ENCODE results near the gene TEX2. TPM values are rescaled to one million over a fixed set of nuclear protein-coding genes. Genes with fewer than 3 reads are reported as not detected.

Gene TEX2
- total and polyA plus RNA-seq, 2 of the 13 experiments (the other 11 are each of a cell fraction or from before 2014, with no cell fraction given) = 21.4 to 37.7 TPM

DNA sequence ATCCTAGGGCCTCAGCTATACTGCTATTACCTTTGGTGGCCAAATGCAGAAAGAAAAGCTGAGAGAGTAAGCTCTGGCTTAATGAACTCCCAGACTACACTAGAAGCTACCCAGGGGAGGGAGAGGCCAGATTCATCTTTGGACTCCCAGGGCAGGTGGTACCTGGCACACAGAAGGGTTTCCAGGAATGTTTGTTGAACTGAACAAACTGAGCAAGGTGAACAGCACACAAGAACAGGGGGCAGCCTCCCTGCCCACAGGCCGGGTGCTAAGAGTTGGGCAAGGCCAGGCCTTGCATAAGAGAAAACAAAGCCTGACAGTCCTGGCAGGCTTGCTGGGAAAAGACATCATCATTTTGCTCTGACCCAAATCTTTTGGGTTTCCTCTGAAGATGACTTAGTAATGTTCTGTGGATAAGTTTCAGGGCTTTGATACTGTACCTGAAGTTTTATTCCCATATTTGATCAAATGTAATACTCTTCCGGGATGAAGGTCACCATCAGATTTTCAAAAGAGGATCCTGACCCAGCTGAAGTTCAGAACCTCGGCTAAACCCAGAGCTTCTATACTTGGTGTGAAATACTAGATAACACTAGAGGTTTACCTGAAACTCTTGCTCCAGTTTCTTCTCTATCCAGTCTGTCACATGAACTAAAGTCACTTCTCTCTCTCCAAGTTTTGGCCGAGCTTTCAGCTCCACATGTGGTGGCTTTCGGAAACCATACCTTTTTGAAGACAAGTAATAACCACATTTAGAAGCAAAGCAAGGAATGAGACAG lies 112.6 kb downstream of the TEX2 start (continued):
- peak; percentile 91 for TF ChIP-seq ZNF619 (CRISPR knock-in tag; IDR thresholded peaks at IDR 0.05)
- peak; percentile 86; the same call in 1 of the 2 replicates for TF ChIP-seq ZZZ3 (CRISPR knock-in tag; IDR thresholded peaks at IDR 0.05; ENCODE audit: borderline replicate concordance)
- TF ChIP-seq DPF2 (CRISPR knock-in tag; IDR thresholded peaks at IDR 0.05; ENCODE audit: borderline replicate concordance, low read depth) = peak; percentile 100
- TF ChIP-seq, protein P1, sequence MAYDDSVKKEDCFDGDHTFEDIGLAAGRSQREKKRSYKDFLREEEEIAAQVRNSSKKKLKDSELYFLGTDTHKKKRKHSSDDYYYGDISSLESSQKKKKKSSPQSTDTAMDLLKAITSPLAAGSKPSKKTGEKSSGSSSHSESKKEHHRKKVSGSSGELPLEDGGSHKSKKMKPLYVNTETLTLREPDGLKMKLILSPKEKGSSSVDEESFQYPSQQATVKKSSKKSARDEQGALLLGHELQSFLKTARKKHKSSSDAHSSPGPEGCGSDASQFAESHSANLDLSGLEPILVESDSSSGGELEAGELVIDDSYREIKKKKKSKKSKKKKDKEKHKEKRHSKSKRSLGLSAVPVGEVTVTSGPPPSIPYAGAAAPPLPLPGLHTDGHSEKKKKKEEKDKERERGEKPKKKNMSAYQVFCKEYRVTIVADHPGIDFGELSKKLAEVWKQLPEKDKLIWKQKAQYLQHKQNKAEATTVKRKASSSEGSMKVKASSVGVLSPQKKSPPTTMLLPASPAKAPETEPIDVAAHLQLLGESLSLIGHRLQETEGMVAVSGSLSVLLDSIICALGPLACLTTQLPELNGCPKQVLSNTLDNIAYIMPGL (CRISPR knock-in tag; IDR thresholded peaks at IDR 0.05; ENCODE audit: borderline replicate concordance in 1 of 2, low read depth in 1 of 2) = peak; percentile 75 to 81
- TF ChIP-seq, protein P2, sequence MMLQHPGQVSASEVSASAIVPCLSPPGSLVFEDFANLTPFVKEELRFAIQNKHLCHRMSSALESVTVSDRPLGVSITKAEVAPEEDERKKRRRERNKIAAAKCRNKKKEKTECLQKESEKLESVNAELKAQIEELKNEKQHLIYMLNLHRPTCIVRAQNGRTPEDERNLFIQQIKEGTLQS (CRISPR knock-in tag; IDR thresholded peaks at IDR 0.05) = peak; percentile 79
- TF ChIP-seq, protein P3, sequence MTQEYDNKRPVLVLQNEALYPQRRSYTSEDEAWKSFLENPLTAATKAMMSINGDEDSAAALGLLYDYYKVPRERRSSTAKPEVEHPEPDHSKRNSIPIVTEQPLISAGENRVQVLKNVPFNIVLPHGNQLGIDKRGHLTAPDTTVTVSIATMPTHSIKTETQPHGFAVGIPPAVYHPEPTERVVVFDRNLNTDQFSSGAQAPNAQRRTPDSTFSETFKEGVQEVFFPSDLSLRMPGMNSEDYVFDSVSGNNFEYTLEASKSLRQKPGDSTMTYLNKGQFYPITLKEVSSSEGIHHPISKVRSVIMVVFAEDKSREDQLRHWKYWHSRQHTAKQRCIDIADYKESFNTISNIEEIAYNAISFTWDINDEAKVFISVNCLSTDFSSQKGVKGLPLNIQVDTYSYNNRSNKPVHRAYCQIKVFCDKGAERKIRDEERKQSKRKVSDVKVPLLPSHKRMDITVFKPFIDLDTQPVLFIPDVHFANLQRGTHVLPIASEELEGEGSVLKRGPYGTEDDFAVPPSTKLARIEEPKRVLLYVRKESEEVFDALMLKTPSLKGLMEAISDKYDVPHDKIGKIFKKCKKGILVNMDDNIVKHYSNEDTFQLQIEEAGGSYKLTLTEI (CRISPR knock-in tag; conservative IDR thresholded peaks at IDR 0.05) = no peak
- TF ChIP-seq MAFK (conservative IDR thresholded peaks at IDR 0.05 in 1 of 2, IDR thresholded peaks at IDR 0.05 in 1 of 2; ENCODE audit: low read length in 2 of 2) = no peak
- TF ChIP-seq ZNF605 (CRISPR knock-in tag; IDR thresholded peaks at IDR 0.05) = peak; percentile 92
- TF ChIP-seq, protein P4, sequence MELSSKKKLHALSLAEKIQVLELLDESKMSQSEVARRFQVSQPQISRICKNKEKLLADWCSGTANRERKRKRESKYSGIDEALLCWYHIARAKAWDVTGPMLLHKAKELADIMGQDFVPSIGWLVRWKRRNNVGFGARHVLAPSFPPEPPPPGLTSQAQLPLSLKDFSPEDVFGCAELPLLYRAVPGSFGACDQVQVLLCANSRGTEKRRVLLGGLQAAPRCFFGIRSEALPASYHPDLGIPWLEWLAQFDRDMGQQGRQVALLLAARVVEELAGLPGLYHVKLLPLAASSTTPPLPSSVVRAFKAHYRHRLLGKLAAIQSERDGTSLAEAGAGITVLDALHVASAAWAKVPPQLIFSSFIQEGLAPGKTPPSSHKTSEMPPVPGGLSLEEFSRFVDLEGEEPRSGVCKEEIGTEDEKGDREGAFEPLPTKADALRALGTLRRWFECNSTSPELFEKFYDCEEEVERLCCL (CRISPR knock-in tag; IDR thresholded peaks at IDR 0.05; ENCODE audit: borderline replicate concordance) = no peak
- TF ChIP-seq KAT7 (CRISPR knock-in tag; IDR thresholded peaks at IDR 0.05; ENCODE audit: borderline replicate concordance) = peak; percentile 72
- peak; percentile 33; the same call in 1 of the 2 replicates for TF ChIP-seq ZNF547 (CRISPR knock-in tag; IDR thresholded peaks at IDR 0.05)
- TF ChIP-seq CBFB (CRISPR knock-in tag; IDR thresholded peaks at IDR 0.05) = peak; percentile 90
- TF ChIP-seq POLR2AphosphoS2 (IDR thresholded peaks at IDR 0.05; ENCODE audit: low read depth, low read length) = no peak
- no peak for TF ChIP-seq FOXM1 (CRISPR knock-in tag; IDR thresholded peaks at IDR 0.05)
- TF ChIP-seq YEATS2 (CRISPR knock-in tag; IDR thresholded peaks at IDR 0.05; ENCODE audit: borderline replicate concordance) = peak; percentile 94
- TF ChIP-seq KDM5A (IDR thresholded peaks at IDR 0.05; ENCODE audit: borderline replicate concordance, low read length) = no peak; the same call in 1 of the 2 replicates
- peak; percentile 36; the same call in 1 of the 2 replicates for TF ChIP-seq MTF1 (CRISPR knock-in tag; IDR thresholded peaks at IDR 0.05)
- peak; percentile 90 for TF ChIP-seq AKAP8 (CRISPR knock-in tag; IDR thresholded peaks at IDR 0.05)
- TF ChIP-seq, protein P5, sequence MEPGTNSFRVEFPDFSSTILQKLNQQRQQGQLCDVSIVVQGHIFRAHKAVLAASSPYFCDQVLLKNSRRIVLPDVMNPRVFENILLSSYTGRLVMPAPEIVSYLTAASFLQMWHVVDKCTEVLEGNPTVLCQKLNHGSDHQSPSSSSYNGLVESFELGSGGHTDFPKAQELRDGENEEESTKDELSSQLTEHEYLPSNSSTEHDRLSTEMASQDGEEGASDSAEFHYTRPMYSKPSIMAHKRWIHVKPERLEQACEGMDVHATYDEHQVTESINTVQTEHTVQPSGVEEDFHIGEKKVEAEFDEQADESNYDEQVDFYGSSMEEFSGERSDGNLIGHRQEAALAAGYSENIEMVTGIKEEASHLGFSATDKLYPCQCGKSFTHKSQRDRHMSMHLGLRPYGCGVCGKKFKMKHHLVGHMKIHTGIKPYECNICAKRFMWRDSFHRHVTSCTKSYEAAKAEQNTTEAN (CRISPR knock-in tag; conservative IDR thresholded peaks at IDR 0.05) = peak; percentile 96
- TF ChIP-seq RFXAP (CRISPR knock-in tag; IDR thresholded peaks at IDR 0.05; ENCODE audit: borderline replicate concordance) = peak; percentile 96
- peak; percentile 51; the same call in 1 of the 2 replicates for TF ChIP-seq POLR2G (IDR thresholded peaks at IDR 0.05; ENCODE audit: low read depth, low read length)

Data from HepG2 (cell line).